ENCODE data around the gene CCDC38. TPM values are rescaled to one million over a fixed set of nuclear protein-coding genes. Genes with fewer than 3 reads are reported as not detected.

Gene CCDC38
- total and polyA plus RNA-seq, 8 donors, result 0.18 to 1.1 (median 0.58) TPM; not detected in 1

- intact Hi-C loops (cut with DNase I), result no loop called here
- Histone ChIP-seq H3K9me3 (no peaks in the 10 kb centered on the region), H3K27ac (no peak overlapping the region), H3K4me3 (no peak overlapping the region), H3K27me3 (no peaks in the 10 kb centered on the region), H3K36me3 (peaks cover 0 to 36% of the 10 kb centered on the region in 2 donors), H3K4me1 (no peaks in the 10 kb centered on the region)
- ATAC-seq (no peak), DNase-seq (peak in 1 of 4 donors; percentile 15)
- TF ChIP-seq CTCF (IDR thresholded peaks at IDR 0.05), result no peak
Measured at GRCh38 chr12:95986635-95987570, 44.5 kb upstream of the CCDC38 start.

DNA sequence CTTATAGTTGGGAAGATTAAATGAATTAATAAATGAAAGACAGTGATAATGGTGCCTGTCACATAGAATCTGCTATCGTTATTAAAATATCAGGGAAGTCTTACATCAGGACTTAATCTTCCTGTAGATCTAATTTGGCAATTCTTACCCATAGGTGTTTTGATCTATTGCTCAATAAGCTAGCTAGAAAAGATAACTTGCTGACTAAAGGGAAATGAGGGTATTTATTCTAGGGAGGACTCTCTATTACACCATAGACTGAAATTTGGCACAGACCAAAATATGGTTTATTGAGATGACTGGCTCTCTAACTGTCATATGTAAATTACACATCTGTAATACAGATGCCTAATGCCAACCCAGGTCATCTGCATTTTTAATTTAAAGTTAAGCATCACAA is 42.3 kb upstream of the CCDC38 start:
- H3K4me1 ChIP-seq, result no peaks in the 10 kb centered on the region
- intact Hi-C loops (cut with DNase I), result no loop called here

GRCh38 chr12:95982602-95983001 is 40.2 kb upstream of the CCDC38 start:
- Histone ChIP-seq H3K27me3 (no peaks in the 10 kb centered on the region), H3K4me1 (no peaks in the 10 kb centered on the region), H3K36me3 (peaks cover 0 to 17% of the 10 kb centered on the region in 2 donors), H3K9me3 (no peaks in the 10 kb centered on the region), H3K27ac (no peak overlapping the region), H3K4me3 (no peak overlapping the region)
- TF ChIP-seq CTCF (IDR thresholded peaks at IDR 0.05), result no peak
- ATAC-seq (no peak), DNase-seq (no peak)
- intact Hi-C loops (cut with DNase I), result no loop called here

More for the DNA sequence above, 42.3 kb upstream of the CCDC38 start:
- H3K27me3 ChIP-seq, result no peaks in the 10 kb centered on the region
- peaks cover 0 to 22% of the 10 kb centered on the region in 2 donors for H3K36me3 ChIP-seq
- no peak for DNase-seq
- no peak for TF ChIP-seq CTCF (IDR thresholded peaks at IDR 0.05)
- no peak overlapping the region for H3K4me3 ChIP-seq
- no peak for ATAC-seq
- no peaks in the 10 kb centered on the region for H3K9me3 ChIP-seq
- no peak overlapping the region for H3K27ac ChIP-seq

DNA sequence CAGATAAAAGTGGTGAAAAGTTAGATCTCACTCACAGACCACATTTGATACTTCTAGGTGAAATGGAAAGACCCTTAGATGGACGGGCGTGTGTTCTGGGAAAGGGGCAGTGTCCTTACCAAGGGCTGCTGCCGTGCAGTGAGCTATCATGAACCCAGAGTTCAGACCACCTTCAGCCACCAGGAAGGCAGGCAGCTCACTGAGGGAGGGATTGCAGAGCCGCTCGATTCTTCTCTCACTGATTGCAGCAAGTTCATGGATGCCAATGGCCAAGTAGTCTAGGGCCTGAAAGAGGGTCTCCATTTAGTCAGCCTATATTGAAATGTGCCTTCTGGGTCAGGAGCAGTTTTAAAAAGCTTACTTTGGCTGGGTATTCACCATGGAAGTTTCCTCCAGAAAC is 38.0 kb upstream of the CCDC38 start:
- no peak for DNase-seq
- no peak for TF ChIP-seq CTCF (IDR thresholded peaks at IDR 0.05)
- H3K9me3 ChIP-seq, result no peaks in the 10 kb centered on the region
- ATAC-seq, result no peak
- H3K27me3 ChIP-seq, result no peaks in the 10 kb centered on the region
- no peaks in the 10 kb centered on the region for H3K4me1 ChIP-seq
- no peak overlapping the region for H3K27ac ChIP-seq
- no peak overlapping the region for H3K4me3 ChIP-seq
- intact Hi-C loops (cut with DNase I), result no loop called here
- peaks cover 0 to 30% of the 10 kb centered on the region in 2 donors for H3K36me3 ChIP-seq

GRCh38 chr12:95978774-95979173 is 36.4 kb upstream of the CCDC38 start:
- DNase-seq (no peak), ATAC-seq (no peak)
- no peaks in the 10 kb centered on the region for H3K9me3 ChIP-seq
- no peak overlapping the region for H3K27ac ChIP-seq
- H3K4me3 ChIP-seq, result no peak overlapping the region
- peaks cover 0 to 29% of the 10 kb centered on the region in 2 donors for H3K36me3 ChIP-seq
- TF ChIP-seq CTCF (IDR thresholded peaks at IDR 0.05), result no peak
- H3K4me1 ChIP-seq, result no peaks in the 10 kb centered on the region
- no peaks in the 10 kb centered on the region for H3K27me3 ChIP-seq
- intact Hi-C loops (cut with DNase I), result no loop called here
